ENCODE results near the gene ADIPOR2.
A peak's percentile ranks its signal among the peaks of the same experiment; 100 is the strongest.

The ADIPOR2 gene

DNA sequence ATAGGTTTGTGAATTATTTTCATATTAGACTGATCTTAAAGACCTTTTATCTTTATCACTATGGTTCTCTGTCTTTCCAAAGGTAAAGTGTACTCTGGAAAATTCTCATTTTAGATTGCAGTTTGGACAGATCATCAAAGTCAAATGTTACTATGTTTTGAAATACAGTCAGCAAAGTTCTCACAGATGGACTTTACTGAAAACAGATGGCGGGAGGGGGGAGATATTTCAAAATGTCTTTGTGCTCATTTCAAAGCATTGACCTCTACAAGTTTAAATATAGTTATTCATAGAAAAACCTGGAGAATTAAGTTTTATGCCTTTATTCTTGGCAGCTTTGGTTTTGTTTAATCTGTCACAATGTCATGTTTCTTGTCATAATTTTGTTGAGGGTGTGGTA is 77.7 kb downstream of the ADIPOR2 start:
- no peak for DNase-seq (ENCODE audit: extremely low read depth in 1 of 2, low read depth in 1 of 2)

DNA sequence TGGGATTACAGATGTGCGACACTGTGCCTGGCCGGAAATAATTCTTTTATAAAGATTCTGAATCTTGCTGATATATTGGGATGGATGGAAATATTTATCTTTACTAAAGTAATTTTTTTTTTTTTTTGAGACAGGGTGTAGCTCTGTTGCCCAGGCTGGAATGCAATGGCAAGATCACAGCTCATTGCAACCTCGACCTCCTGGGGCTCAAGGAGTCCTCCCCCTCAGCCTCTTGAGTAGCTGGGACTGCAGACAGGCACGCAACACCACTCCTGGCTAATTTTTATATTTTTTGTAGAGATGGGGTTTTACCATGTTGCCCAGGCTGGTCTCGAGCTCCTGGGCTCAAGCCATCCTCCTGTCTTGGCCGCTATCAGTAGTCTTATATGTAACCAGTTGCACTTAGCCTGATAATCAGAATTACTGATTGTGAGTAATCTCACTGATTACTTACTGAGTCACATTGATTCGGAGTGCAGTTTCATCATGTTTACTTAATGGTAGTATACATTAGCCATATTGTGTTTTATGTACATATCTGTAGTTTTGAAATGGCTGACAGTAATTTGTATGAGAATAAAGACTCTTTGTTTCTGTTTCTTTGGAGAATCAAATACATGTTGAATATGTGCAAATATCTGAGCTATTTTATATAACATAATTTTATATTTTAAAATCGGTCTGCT is 79.1 kb downstream of the ADIPOR2 start:
- DNase-seq (ENCODE audit: extremely low read depth in 1 of 2, low read depth in 1 of 2), result no peak

DNA sequence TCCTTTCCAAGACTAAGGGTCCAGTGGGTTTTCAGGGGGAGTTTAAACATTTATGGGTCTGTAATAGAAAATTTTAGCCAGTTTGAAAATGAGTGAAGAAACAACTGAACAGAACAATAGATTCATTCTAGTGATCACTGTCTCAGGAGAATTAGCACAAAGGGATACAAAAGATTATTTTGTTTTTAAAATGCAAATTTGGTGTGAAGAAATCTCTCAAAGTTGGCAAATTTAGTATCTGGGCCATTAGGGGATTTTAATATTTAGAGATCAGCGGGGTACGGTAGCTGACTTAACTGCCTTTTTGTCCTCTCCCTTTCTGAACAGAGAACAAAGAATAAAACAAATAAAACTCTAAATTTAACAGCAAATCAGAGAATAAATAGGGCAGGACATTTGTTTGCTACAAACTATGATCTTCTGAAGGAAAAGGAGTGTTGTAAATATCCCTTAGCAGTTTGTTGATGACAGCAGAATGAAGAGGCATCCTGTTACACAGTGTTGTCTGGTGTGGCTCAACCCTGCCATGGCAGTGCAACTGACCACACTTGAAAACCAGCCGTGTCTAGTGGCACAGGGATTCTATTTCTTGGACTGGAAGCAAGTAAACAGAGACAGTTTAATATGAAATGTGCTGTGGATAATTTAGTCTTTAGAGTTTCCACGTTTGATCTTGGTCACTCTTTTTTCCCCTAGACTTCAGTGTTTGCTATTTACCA is 83.2 kb downstream of the ADIPOR2 start:
- no peak for DNase-seq (ENCODE audit: extremely low read depth in 1 of 2, low read depth in 1 of 2)

DNA sequence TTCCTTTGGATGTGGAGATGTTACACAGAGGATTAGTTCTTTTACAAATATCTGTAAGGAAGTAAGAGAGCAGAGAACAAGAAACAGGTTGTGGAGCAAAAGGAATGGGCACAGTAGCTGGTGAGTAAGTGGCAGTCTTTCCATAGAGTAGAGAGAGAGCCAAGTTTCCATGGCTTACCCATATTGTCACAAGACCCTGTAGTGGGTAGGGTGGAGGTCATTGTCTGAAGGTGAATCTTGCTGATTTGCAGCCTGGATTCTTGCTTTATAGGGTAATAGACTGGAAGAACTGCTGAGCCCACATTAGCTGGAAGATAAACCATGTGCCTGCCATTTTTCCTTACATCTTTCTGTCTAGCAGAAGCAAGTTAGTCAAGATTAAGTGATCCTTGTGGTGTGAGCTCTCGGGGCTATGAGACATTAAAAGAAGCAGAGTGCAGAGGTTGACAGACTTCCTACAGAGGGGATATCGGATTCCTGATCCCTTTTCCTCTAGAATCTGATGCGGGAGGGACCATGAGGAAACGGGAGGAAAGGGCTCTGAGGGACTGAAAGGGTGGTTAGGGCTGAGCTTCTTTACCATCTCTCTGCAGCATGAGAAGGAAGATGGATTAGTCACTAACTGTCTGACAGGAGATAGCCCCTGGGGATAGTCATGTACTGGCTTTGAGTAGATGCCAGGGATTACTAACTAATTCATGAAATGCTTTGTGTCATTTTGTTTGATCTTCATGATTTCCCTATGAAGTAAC is 85.5 kb downstream of the ADIPOR2 start:
- DNase-seq (ENCODE audit: extremely low read depth in 1 of 2, low read depth in 1 of 2), result no peak

DNA sequence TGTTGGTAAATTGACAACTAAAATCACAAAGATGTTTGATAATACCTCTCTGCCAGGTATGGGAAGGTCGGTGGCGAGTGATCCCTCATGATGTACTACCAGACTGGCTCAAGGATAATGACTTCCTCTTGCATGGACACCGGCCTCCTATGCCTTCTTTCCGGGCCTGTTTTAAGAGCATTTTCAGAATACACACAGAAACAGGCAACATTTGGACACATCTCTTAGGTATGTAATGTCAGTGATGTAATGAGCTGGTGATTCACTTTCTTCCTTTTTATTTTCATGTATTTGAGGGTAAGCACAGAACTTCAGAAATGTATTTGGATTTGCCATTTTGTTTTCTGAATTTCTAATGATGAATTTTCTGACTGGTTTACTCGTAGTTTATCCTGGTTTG is 86.9 kb downstream of the ADIPOR2 start:
- no peak for DNase-seq (ENCODE audit: extremely low read depth in 1 of 2, low read depth in 1 of 2)

DNA sequence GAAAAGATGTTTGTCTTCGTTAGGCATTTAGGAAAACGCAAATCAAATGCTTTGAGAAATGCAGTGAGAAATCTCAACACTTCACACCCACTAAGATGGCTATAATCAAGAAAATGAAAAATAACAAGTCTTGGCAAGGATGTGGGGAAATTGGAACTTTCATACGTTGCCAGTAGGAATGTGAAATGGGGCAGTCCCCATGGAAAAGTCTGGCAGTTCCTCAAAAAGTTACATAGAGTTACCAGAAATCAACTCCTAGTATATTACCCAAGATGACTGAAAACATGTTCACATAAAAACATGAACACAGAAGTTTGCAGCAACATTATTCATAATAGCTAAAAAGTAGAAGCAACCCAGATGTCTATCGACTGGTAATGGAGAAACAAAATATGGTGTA is 88.0 kb downstream of the ADIPOR2 start:
- DNase-seq (ENCODE audit: extremely low read depth in 1 of 2, low read depth in 1 of 2), result no peak

DNA sequence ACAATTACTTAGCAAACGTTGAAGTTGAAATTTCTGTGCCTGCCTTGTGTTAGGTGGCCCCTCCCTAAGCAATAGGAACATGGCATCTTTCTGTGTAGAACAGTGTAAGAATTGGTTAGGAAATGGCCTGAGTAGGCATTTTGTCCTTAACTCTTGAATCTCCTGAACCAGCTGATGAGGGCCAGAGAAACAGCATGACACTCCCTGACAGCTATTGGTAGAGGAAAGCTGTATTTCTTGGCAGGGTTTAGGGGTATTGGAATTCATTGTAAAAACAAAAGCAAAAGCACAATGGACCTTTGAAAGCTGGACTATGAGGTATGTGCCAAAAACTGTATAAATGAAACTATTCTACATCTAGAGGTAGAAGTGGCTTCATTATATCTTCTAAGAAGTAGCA is 88.9 kb downstream of the ADIPOR2 start:
- no peak for DNase-seq (ENCODE audit: extremely low read depth in 1 of 2, low read depth in 1 of 2)

DNA sequence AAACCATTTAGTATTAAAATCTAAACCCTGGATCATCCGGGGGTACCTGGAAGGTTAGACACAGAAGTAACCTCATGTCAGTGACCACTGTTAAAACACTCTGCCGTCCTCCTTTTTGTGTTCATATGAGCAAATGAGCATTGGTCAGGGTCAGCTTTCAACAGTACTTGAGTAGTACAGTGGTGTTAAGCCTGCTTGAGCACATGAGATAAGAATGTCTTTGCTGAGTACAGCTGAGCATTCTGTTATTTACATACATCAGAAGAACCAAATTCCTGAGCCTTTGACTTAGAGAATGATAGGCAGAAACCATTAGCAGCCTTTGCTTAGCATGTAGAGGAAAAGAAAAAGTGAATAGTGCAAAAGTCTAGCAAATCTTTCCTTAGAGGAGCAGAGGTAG is 90.9 kb downstream of the ADIPOR2 start:
- no peak for DNase-seq (ENCODE audit: extremely low read depth in 1 of 2, low read depth in 1 of 2)

DNA sequence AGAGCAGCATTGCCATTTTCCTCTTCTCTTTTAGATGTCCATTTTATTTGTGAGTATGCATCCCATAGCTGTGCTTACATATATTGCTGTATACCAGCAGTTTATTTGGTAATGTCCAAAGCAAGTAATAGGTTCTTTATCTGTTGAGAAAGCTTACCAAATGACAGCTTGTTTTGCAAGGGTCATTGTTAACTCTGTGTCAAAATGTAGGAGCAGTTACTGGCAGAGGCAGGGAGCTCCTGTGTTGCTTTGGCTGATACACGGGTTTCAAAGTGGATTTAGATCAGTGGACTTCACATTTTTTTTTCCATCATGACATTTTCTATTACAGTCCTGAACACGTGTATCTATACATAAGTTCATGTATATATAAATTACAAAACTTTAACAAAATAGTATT is 91.3 kb downstream of the ADIPOR2 start:
- DNase-seq (ENCODE audit: extremely low read depth in 1 of 2, low read depth in 1 of 2), result no peak

DNA sequence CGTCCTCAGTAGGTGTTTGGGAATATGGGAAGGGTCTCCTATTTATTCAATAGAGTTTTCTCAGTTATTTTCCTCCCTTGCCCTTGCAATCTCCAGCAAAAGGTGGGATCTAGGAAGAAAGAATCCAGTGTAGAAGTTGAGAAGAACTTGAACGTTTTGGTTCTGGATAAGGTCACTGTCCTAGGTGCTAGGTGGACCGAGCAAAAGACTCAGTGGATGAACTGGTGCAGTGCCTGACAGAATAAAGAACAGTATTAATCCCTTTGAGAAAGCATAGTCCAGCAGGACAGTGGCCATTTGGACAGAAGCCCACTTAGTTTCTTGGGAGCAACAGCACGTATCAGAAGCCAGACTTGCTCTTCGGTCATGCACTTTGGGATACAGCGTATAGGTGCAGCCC is 96.8 kb downstream of the ADIPOR2 start:
- no peak for DNase-seq (ENCODE audit: extremely low read depth in 1 of 2, low read depth in 1 of 2)

DNA sequence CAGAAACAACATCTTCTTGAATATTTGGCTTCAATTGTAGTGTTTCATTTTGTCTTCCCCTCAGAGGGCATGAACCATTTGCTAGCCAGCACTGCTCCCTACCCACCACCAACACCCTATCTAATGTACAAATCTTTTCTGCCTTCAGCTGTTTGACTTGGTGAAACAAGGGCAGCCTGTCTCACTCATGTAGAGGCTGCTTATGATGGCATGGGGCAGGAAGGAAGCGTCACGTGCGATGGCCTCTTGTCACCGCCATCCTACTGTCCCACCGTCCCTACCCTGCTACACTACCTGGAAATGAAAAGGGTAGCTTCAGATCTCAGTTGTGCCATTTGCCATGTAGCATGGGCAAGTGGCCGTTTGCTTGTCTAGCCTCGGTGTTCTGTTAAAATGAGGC is 99.6 kb downstream of the ADIPOR2 start:
- DNase-seq (ENCODE audit: extremely low read depth in 1 of 2, low read depth in 1 of 2), result no peak

DNA sequence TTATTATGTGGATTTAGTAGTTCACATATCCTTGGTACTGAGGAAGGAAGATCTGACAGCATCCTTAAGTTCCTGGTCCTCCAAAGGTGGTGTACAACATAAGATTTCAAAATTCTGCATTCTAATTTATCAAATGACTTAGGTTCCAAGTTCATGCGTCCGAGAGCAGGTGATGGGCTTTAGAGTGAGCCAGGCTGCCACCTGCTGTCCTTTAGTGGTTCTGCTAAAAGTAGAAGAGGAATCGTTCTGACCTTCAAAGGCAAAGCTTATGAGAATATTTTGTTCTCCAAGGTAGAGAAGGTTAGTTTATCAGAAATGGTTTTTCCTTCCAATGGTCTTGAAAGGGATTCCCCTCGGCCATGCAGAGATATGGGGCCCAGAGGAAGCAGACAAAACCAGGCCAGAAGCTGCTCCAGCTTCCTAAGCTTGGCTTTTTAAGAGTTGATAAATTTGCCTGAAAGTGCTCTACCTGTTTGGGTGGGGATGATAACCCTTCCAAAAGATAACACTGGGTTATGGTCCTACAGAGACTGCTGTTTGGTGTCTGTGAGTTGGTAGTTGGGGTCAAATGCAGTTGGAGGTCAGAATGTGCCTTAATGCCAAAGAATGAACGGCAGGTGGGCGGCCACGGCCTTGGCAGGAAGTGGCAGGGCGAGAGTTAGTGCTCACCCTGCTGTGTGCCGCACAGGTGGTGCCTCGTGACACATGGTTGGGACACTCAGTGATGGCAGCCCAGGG is 100.4 kb downstream of the ADIPOR2 start:
- DNase-seq (ENCODE audit: extremely low read depth in 1 of 2, low read depth in 1 of 2), result peak; percentile 35 to 40

DNA sequence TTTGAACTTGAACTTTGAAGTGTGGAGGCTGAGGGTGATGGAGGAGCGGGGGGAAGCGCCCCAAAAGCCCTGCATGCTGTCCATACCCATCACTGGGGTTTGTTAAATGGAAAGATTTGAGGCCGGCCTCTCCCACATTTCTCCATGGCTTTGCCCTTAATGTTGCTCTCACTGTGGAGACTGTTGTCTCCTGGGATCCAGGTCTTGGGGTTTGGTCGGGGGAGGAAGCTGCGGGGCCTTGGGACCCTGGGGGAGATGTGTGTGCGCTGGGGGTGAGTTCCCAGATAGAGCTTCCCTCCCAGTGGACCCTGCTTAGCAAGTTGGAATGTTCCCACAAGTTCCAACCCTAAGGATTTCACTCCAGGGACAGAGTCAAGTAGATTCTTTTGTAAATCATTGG is 101.5 kb downstream of the ADIPOR2 start:
- no peak for DNase-seq (ENCODE audit: extremely low read depth in 1 of 2, low read depth in 1 of 2)

DNA sequence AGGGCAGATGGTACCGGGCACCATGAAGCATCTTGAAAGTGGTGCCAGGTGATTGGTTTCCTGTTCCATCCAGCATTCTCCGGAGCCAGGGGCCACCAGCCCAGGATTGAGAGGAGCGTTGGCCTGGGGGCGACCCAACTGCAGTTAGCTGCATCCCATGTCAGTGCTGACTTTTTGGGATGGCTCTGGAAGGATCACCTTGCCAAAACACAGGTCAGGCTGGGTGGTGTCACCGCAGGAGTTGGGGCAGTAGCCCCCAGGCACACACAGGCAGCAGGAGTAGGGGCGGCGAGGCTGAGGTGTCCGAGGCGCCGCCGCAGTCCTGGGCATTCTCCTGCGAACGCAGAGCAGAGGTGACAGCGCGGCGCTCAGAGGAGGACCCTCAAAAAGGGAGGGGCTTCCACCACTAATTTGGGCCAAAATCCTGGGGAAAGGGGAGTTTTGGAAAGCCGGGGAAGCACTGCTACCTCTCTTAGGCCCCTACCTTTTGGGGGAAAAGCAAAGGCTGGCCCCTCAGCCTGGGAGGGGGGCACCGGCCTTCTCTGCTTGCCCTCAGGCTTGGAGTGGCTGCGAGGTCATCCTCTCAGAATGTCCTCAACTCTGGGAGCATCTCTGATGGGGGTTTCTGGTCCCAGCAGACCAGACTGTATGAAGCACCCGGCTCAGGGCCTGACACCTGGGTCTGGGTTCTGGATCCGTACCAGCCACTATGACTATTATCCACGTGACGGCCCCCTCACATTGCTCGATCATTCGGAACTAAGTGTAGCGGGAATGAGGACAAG is 102.7 kb downstream of the ADIPOR2 start:
- DNase-seq (ENCODE audit: extremely low read depth in 1 of 2, low read depth in 1 of 2), result no peak

DNA sequence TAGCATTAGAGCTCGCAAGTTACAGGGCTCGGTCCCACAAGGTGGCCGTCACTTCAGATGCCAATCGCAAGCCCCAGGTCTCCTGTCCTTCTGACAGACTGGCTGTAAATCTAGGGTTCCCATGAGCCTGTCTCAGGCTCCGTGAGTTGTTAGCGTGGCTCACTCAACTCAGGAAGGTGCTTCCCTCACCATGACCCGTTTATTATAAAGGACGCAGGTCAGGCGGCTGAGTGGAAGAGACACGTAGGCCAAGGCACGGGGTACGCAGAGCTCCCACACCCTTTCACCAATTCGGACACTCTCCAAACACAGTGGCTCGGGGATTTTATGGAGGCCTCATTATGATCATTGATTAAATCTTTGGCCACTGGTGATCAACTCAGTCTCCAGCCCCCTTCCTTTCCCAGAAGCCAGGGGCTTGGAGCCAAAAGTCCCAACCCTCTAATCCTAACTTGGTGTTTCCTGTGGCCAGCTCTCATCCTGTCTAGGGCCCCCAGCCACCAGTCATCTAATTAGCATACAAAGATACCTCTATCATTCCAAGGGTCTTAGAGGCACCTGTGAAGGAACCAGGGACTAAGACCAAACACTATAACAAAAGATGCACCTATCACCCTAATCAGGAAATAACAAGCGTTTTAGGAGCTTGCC is 103.7 kb downstream of the ADIPOR2 start:
- DNase-seq (ENCODE audit: extremely low read depth in 1 of 2, low read depth in 1 of 2), result no peak

DNA sequence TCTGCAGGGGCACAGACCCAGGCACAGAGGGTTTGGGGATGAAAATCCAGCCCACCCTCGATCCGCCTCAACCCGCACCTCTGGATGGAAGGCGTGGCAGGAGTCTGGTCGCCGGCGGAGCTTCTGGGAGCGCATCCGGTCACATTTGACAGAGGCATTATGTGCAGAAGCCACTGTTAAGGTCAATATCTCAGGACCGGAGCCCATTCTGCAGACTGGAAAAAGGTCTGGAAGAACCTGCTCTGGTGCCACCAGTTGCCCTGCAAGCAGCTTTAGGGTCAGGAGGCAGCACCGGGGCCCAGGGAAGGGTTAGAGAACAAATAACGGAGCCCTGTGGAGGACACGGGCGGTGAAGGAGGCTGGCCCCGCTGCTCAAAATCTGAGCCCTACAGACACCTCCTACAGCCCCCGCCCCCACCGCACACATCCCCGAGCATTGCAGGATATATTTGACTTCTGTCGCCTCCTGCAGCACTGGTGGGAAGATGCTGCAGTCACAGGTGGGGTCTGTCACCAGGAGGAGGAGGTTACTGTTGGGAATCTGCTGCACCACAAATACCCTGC is 104.4 kb downstream of the ADIPOR2 start:
- DNase-seq (ENCODE audit: extremely low read depth in 1 of 2, low read depth in 1 of 2), result no peak

DNA sequence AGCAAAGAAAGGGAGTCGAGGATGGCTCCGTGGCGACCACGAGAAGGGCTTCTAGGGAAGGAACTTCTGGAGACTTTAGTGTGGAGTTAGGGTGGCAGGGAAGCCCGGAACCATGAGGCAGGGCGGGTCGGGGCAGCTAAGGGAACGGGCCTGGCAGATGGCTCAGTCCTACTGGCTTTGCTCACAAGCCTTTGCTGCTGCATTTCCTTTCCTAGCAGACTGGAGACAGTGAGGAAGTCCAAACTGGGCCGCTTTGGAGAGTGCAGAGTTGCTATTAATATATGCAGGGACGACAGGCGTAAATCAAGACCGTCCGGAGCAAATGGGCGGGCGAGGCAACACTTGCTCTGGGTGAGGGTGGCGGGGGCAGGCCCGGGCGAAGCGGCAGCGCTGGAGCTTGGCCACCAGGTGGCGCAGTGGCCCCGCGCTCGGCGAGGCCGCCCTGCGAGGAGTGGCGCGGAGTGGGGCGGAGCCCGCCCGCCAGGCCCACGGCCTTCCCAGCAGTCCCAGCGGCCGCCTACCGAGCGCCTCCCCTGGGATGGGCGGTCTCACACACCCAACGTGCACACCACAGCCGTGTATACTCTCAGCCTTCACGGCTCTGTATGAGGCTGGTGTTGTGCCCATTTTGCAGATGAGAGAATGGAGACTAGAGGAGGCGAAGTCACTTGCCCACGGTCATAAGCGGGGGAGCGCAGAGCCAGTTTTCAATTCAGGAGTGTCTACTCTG is 105.1 kb downstream of the ADIPOR2 start:
- DNase-seq (ENCODE audit: extremely low read depth in 1 of 2, low read depth in 1 of 2), result peak; percentile 82 to 89

DNA sequence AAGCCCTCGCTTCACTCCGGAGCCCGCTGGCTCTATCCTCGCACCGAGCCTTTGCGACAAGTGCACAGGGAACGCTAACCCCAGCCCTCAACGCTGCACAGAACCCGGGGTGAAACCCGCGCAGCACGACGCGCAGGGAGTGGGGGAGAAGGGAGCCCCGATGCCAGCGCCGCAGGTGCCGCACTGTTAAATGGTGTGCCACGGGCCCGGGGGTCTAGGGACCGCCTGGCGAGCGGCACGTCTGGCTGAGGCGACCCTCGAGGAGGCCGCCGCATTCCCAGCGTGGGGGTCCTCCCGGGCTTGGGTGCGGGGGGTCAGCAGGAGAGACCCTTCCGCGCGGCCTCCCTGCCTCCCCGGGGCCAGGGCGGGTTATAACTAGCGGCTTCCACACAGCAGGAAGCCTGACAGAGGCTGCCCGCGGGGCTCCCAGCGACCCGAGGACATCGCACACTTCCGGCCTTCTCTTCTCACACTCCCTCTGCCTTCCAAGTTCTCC is 105.7 kb downstream of the ADIPOR2 start:
- peak in 1 of 2 donors; percentile 27 for DNase-seq (ENCODE audit: extremely low read depth in 1 of 2, low read depth in 1 of 2)
